H1 (cell line): Measurements from ENCODE around the gene ATP6V1A. TPM values are rescaled to one million over a fixed set of nuclear protein-coding genes. Genes with fewer than 3 reads are reported as not detected.

Experiments
- SP4 ChIP-seq: IDR thresholded peaks from 2 replicates; pipeline ENCODE4 v1.6.1; 2012; ENCODE audit warnings: low read length, inconsistent platforms
- TBP ChIP-seq: IDR thresholded peaks from 2 replicates; pipeline ENCODE4 v1.6.1; 2011; ENCODE audit warnings: low read depth, low read length, improper control_type of control experiment
- polyA plus RNA-seq, 7 experiments: library from polyadenylated mRNA; depleted of rRNA in 3 of 7; stranded (reverse) in 5 of 7; unstranded in 2 of 7; fragments of >200 nt in 5 of 7; fragments of 200-250 nt in 2 of 7; gene quantifications; 1 replicate in 5 of 7; 2 replicates in 1 of 7; 4 replicates in 1 of 7; pipeline versions ENCODE4 v1.2.1 to v1.2.3, GENCODE V29; 2011 to 2013; ENCODE audit warnings: missing spikeins in 2 of 7, mixed read lengths in 2 of 7
- total RNA-seq: library from RNA; stranded (reverse); fragmentation: NEBNext Ultra II Directional; extraction: Animal tissue kit (Norgen Biotek cat#: 25700); gene quantifications from 2 replicates; pipeline ENCODE4 v1.2.1, GENCODE V29; 2021

The ATP6V1A gene
- total and polyA plus RNA-seq, 2 of the 8 experiments (the other 6 are each of a cell fraction or from before 2014, with no cell fraction given), result 15.4 to 90.9 TPM

DNA sequence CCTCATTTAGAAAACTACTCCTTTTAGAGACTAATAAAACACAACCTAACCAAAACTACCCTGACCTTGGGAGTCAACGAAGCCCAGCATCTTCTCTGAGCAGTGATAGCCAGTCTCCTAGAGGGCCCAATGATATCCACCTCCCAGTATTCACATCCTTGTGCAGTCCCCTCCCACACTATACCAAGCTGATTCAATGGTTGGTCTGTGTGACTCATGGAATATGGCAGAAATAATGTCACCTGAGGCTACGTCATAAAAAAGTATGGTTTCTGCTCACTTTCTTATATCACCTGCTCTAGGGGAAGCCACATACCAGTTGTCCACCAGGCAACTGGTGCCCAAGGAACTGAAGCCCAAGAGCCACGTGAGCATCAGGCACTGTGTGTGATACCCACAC lies 29.0 kb upstream of the ATP6V1A start (continued):
- TF ChIP-seq SP4 (no peak), TBP (no peak)
- TF ChIP-seq, all 59 proteins: peak for 0
